ENCODE results near the gene TFDP1.

TFDP1 gene

DNA sequence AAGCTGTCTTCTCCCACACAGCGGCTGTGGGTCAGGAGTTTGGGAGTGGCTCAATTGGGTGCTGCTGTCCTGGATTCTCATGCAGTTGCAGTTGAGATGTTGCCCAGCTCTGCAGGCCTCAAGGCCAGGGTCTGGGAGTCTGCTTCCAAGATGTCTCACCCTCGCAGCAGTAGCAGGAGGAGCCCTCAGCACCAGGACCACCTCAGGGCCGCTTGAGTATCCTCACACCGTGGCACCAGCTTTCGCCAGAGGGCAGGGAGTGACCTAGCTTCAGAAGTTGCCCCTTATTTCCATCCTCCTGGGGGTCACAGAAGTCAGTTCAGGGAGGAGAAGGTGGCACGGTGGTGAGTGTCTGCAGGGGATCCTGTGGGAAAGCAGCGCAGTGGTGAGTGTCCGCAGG lies 20.9 kb downstream of the TFDP1 start:
- H3K27me3 ChIP-seq (ENCODE audit: insufficient read depth, poor library complexity, severe bottlenecking) = no peaks in the 10 kb centered on the region
- TF ChIP-seq, protein P1, sequence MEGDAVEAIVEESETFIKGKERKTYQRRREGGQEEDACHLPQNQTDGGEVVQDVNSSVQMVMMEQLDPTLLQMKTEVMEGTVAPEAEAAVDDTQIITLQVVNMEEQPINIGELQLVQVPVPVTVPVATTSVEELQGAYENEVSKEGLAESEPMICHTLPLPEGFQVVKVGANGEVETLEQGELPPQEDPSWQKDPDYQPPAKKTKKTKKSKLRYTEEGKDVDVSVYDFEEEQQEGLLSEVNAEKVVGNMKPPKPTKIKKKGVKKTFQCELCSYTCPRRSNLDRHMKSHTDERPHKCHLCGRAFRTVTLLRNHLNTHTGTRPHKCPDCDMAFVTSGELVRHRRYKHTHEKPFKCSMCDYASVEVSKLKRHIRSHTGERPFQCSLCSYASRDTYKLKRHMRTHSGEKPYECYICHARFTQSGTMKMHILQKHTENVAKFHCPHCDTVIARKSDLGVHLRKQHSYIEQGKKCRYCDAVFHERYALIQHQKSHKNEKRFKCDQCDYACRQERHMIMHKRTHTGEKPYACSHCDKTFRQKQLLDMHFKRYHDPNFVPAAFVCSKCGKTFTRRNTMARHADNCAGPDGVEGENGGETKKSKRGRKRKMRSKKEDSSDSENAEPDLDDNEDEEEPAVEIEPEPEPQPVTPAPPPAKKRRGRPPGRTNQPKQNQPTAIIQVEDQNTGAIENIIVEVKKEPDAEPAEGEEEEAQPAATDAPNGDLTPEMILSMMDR (IDR thresholded peaks at IDR 0.05; ENCODE audit: insufficient read depth, low read length) = no peak
- TF ChIP-seq, protein P2, sequence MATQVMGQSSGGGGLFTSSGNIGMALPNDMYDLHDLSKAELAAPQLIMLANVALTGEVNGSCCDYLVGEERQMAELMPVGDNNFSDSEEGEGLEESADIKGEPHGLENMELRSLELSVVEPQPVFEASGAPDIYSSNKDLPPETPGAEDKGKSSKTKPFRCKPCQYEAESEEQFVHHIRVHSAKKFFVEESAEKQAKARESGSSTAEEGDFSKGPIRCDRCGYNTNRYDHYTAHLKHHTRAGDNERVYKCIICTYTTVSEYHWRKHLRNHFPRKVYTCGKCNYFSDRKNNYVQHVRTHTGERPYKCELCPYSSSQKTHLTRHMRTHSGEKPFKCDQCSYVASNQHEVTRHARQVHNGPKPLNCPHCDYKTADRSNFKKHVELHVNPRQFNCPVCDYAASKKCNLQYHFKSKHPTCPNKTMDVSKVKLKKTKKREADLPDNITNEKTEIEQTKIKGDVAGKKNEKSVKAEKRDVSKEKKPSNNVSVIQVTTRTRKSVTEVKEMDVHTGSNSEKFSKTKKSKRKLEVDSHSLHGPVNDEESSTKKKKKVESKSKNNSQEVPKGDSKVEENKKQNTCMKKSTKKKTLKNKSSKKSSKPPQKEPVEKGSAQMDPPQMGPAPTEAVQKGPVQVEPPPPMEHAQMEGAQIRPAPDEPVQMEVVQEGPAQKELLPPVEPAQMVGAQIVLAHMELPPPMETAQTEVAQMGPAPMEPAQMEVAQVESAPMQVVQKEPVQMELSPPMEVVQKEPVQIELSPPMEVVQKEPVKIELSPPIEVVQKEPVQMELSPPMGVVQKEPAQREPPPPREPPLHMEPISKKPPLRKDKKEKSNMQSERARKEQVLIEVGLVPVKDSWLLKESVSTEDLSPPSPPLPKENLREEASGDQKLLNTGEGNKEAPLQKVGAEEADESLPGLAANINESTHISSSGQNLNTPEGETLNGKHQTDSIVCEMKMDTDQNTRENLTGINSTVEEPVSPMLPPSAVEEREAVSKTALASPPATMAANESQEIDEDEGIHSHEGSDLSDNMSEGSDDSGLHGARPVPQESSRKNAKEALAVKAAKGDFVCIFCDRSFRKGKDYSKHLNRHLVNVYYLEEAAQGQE (IDR thresholded peaks at IDR 0.05; ENCODE audit: insufficient replicate concordance, low read depth) = no peak
- no peak for TF ChIP-seq POLR2AphosphoS5 (IDR thresholded peaks at IDR 0.05; ENCODE audit: low read depth)
- TF ChIP-seq GABPA (IDR thresholded peaks at IDR 0.05; ENCODE audit: low read depth) = no peak
- TF ChIP-seq SPI1 (IDR thresholded peaks at IDR 0.05; ENCODE audit: borderline replicate concordance, low read depth) = no peak
- no peak for DNase-seq (ENCODE audit: low read depth in 1 of 2, low spot score in 1 of 2)
- H3K27ac ChIP-seq (replicated peaks) = peak overlapping the region; percentile 15; the same call in 1 of the 2 replicates
- no peak overlapping the region for H3K4me3 ChIP-seq (replicated peaks; ENCODE audit: insufficient read depth, low read length)

DNA sequence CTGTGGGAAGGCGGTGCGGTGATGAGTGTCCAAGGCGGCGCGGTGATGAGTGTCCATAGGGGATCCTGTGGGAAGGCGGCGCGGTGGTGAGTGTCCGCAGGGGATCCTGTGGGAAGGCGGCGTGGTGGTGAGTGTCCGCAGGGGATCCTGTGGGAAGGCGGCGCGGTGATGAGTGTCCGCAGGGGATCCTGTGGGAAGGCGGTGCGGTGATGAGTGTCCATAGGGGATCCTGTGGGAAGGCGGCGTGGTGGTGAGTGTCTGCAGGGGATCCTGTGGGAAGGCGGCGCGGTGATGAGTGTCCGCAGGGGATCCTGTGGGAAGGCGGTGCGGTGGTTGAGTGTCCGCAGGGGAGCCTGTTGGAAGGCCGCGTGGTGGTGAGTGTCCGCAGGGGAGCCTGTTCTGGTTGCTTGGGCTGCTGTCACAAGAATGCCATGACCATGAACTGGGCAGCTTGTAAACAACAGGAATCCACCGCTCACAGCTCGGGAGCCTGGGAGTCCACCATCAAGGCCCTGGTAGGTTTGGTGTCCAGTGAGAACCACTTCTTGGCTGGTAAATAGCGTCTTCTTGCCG lies 21.4 kb downstream of the TFDP1 start:
- H3K27me3 ChIP-seq (ENCODE audit: insufficient read depth, poor library complexity, severe bottlenecking) = no peaks in the 10 kb centered on the region
- no peak for TF ChIP-seq POLR2AphosphoS5 (IDR thresholded peaks at IDR 0.05; ENCODE audit: low read depth)
- TF ChIP-seq, protein P1 (IDR thresholded peaks at IDR 0.05; ENCODE audit: insufficient read depth, low read length) = no peak
- no peak for TF ChIP-seq GABPA (IDR thresholded peaks at IDR 0.05; ENCODE audit: low read depth)
- TF ChIP-seq, protein P2 (IDR thresholded peaks at IDR 0.05; ENCODE audit: insufficient replicate concordance, low read depth) = no peak
- no peak for TF ChIP-seq SPI1 (IDR thresholded peaks at IDR 0.05; ENCODE audit: borderline replicate concordance, low read depth)
- peak overlapping the region; percentile 70 for H3K27ac ChIP-seq (replicated peaks)
- H3K4me3 ChIP-seq (replicated peaks; ENCODE audit: insufficient read depth, low read length) = no peak overlapping the region
- DNase-seq (ENCODE audit: low read depth in 1 of 2, low spot score in 1 of 2) = no peak

DNA sequence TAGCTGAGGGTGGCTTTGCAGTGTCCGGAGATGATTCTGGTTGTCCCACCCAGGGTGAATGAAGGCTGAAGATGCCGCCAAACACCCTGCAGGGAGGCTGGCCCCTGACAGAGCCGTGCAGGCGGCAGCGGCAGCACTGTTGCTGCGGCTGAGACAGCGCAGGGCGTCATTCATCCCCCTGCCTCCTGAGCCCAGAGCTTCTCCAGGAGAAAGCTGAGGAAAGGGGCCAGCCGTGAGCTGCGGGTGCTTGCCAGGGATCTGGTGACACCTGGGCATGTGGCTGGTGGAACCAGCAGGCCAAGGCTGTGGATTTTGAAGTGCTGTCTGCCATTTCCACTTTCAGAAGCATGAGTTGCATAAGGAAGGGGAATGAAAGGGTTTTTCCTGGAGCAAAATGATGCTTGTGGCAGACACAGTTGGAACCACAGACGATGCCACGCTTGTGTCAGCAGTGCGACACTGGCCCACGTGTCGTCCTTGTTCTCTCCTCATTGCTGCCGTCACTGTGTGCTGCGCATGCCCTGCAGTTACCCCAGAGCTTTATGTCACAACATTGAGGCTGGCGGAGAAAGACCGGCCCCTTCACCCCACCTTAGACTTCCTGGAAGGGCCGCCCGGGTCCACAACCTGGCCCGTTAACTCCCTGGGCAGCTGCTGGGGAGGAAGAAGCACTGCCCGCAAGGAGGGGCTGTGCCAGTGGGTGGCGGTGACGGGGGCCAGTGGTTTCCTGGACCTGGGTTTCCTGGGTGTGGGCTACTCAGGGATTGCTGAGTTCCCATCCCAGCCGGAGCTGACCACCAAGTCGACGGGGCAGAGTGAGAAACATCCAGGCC lies 22.7 kb downstream of the TFDP1 start:
- no peaks in the 10 kb centered on the region for H3K27me3 ChIP-seq (ENCODE audit: insufficient read depth, poor library complexity, severe bottlenecking)
- peak; percentile 17; the same call in 1 of the 2 replicates for TF ChIP-seq SPI1 (IDR thresholded peaks at IDR 0.05; ENCODE audit: borderline replicate concordance, low read depth)
- TF ChIP-seq POLR2AphosphoS5 (IDR thresholded peaks at IDR 0.05; ENCODE audit: low read depth) = peak; percentile 53; the same call in 1 of the 2 replicates
- TF ChIP-seq, protein P1 (IDR thresholded peaks at IDR 0.05; ENCODE audit: insufficient read depth, low read length) = no peak
- TF ChIP-seq, protein P2 (IDR thresholded peaks at IDR 0.05; ENCODE audit: insufficient replicate concordance, low read depth) = no peak
- DNase-seq (ENCODE audit: low read depth in 1 of 2, low spot score in 1 of 2) = peak; percentile 53 to 96
- H3K4me3 ChIP-seq (replicated peaks; ENCODE audit: insufficient read depth, low read length) = no peak overlapping the region
- peak overlapping the region; percentile 70 for H3K27ac ChIP-seq (replicated peaks)

Data from HL-60 (cell line).